SHP77 (cell line): ENCODE results near the gene CCNB1IP1.
"Not testable (repeated sequence)": the region's sequence is repeated elsewhere in the genome, so short reads cannot be mapped to it uniquely, and the experiment has no call there.

ENCODE experiments used
- DNase-seq, 2 experiments: peaks; one replicate each; lab custom pipeline; 2025; lab: John Stamatoyannopoulos, UW

CCNB1IP1 gene

DNA sequence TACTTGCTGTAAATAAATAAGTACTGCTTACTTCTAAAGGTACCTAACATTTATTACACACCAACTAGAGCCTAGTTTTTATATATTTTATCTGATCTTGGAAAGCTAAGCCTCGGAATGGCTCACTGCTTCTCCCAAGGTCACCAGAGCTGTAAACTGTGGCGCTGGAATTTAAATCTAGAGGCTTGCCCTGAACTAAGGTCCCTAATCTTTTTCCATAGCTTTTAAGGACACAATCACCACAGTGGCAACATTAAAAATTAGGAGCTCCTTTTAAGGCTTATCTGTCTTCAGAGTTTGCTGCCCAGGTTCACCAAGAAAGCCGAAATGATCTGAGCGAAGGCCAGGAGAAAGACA is 670 bp downstream of the CCNB1IP1 start:
- no peak for DNase-seq

GRCh38 chr14:20331053-20331613 is 1.9 kb downstream of the CCNB1IP1 start:
- DNase-seq, result no peak

- DNase-seq, result no peak
These were observed 3.7 kb downstream of the CCNB1IP1 start for GRCh38 chr14:20329355-20329754.

DNA sequence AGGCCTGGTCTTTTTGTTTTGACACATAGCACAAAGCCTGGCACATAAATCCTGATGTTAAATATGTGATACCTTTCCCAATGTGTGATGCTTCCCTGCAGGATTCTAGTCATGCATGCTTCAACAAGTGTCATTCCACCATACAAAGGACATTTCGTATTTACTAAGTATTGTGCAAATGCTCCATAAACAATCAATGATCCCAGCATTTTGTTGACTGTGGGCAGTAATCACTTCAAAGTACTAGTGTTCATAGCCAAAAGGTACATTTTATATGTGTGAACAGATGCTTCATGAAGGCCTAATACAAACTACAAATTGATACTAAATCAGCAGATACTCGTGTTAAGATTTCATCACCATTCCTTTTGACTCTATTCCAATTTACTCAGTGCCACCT is 4.4 kb downstream of the CCNB1IP1 start:
- no peak for DNase-seq

GRCh38 chr14:20327005-20327869 is 5.8 kb downstream of the CCNB1IP1 start:
- peak; percentile 63 to 81 for DNase-seq

DNA sequence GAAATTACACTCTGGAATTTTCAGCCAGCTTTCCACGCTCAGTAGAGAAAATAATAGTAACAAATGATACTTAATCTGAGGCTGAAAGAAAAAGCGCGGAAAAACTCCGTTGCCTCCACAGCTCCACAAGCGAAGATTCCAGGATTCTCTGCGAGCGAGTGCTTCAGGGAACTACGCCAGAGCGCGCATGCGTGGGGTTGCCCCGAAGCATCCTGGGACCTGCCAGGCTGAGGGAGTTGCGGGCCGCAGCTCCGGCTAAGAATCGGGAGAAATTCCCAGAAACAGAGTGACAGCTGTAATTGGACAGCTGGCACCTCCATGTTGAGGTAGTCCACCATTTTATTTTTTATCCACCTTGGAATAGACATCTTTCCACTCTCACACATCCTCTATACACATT is 15.4 kb downstream of the CCNB1IP1 start:
- DNase-seq, result no peak

GRCh38 chr14:20314026-20314425 is 19.1 kb downstream of the CCNB1IP1 start:
- DNase-seq, result no peak

DNA sequence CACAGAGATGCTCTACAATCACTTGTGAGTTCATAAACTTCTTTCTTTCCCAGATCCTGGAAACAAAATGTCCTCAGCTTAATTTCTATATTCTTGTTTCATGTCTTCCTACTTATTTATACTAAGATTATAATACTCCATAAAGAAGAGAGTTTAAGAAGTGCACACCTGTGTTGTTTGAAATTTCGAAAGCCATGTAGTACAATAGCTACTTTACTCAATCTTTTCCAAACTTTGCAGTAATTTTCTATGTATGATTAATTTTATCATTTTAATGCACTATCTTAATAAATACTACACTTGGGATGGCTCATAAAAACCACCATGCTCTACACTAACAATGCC is 27.0 kb downstream of the CCNB1IP1 start:
- no peak for DNase-seq

- DNase-seq, result peak; percentile 74 to 86
These were observed 27.6 kb downstream of the CCNB1IP1 start, which contains the start of gene TTC5 for GRCh38 chr14:20305265-20306078. Gene TTC5 (minus strand): TSS chr14:20305951. CDS start chr14:20305937, 14 bp downstream.

GRCh38 chr14:20302042-20302755 is 30.9 kb downstream of the CCNB1IP1 start:
- no peak for DNase-seq

GRCh38 chr14:20295067-20295466 is 38.0 kb downstream of the CCNB1IP1 start:
- no peak for DNase-seq

GRCh38 chr14:20294636-20295035 is 38.4 kb downstream of the CCNB1IP1 start:
- DNase-seq, result no peak

DNA sequence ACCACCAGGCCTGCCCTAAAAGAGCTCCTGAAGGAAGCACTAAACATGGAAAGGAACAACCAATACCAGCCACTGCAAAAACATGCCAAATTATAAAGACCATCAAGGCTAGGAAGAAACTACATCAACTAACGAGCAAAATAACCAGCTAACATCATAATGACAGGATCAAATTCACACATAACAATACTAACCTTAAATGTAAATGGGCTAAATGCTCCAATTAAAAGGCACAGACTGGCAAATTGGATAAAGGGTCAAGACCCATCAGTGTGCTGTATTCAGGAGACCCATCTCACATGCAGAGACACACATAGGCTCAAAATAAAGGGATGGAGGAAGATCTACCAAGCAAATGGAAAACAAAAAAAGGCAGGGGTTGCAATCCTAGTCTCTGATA is 51.1 kb downstream of the CCNB1IP1 start:
- DNase-seq, result not testable (repeated sequence)

GRCh38 chr14:20280265-20280664 is 52.8 kb downstream of the CCNB1IP1 start:
- peak; percentile 46 to 65 for DNase-seq

DNA sequence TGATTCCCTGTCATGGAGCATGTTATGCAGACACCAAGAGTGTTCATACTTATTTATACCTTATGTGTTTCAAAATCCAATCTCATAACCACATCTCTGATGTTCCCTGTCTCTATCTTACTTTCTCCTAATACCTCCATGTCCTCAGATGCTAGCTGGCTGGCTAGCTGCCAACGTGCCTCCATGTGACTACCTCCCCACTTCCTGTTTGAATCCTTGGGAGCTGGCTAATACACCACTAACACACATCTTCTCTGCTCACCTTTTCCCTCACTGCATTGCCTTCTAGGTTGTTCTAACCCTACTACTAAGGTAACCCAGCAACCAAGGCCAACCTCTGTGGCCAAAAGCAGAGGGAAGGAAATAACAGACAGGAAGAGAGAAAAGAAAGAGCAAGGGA is 54.7 kb downstream of the CCNB1IP1 start:
- peak; percentile 18 to 69 for DNase-seq

- no peak for DNase-seq
These were observed 55.7 kb downstream of the CCNB1IP1 start for GRCh38 chr14:20277409-20277808.

DNA sequence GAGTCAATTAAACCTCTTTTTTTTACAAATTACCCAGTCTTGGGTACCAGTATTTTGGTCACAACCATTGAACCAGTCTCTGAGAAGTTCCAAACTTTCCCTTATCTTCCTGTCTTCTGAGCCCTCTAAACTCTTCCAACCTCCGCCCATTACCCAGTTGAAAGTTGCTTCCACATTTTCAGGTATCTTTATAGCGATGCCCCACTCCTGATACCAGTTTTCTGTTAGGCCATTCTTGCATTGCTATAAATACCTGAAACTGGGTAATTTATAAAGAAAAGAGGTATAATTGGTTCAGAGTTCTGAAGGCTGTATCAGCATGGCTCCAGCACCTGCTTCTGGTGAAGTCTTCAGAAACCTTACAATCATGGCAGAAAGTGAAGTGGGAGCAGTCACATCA is 59.0 kb downstream of the CCNB1IP1 start:
- DNase-seq, result no peak

DNA sequence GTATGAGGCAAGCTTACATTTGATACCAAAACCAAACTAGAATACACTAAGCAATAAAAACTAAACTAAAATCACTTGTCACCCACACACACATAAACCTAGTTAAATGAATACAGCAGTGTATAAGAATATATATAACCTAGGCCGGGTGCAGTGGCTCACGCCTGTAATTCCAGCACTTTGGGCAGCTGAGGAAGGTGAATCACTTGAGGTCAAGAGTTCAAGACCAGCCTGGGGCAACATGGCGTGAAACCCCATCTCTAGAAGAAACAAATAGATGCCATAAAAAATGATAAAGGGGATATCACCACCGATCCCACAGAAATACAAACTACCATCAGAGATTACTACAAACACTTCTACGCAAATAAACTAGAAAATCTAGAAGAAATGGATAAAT is 68.7 kb downstream of the CCNB1IP1 start:
- DNase-seq, result not testable (repeated sequence)

GRCh38 chr14:20262642-20263128 is 70.4 kb downstream of the CCNB1IP1 start:
- no peak for DNase-seq
